GM21737 (cell line): ENCODE measurements around the gene TOMM6.
"Not testable (repeated sequence)": the region's sequence is repeated elsewhere in the genome, so short reads cannot be mapped to it uniquely, and the experiment has no call there.

Experiments used
- ATAC-seq: cut with Tn5 transposase; IDR thresholded peaks from one replicate; pipeline ENCODE4 v1.9.1; 2021; ENCODE audit warnings: mild to moderate bottlenecking, moderate library complexity; ENCODE audit not compliant: unreplicated experiment

The TOMM6 gene

GRCh38 chr6:41759905-41760579, 27.5 kb upstream of the TOMM6 start:
- no peak for ATAC-seq

DNA sequence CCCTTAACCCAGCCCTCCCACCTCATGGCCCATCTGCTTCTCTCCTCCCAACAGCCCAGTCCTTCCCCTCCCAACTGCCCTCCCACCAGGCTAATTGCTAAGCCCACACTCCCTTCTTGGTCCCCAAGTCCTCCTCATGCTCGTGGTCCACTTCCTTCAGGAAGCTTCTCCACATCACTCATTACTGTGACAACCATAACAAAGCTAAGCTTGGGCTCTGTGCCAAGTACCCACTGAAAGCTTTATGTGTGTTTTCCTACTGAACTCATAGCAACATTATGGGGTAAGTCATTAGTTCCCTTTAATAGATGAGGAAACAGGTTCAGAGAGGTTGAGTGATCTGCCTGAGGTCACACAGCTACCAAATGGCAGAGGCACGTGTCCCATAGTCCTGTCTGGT, 24.0 kb upstream of the TOMM6 start:
- no peak for ATAC-seq

GRCh38 chr6:41766043-41766664, 21.3 kb upstream of the TOMM6 start:
- ATAC-seq = not testable (repeated sequence)

- ATAC-seq = no peak
These were observed 20.2 kb upstream of the TOMM6 start for GRCh38 chr6:41767112-41767833.

DNA sequence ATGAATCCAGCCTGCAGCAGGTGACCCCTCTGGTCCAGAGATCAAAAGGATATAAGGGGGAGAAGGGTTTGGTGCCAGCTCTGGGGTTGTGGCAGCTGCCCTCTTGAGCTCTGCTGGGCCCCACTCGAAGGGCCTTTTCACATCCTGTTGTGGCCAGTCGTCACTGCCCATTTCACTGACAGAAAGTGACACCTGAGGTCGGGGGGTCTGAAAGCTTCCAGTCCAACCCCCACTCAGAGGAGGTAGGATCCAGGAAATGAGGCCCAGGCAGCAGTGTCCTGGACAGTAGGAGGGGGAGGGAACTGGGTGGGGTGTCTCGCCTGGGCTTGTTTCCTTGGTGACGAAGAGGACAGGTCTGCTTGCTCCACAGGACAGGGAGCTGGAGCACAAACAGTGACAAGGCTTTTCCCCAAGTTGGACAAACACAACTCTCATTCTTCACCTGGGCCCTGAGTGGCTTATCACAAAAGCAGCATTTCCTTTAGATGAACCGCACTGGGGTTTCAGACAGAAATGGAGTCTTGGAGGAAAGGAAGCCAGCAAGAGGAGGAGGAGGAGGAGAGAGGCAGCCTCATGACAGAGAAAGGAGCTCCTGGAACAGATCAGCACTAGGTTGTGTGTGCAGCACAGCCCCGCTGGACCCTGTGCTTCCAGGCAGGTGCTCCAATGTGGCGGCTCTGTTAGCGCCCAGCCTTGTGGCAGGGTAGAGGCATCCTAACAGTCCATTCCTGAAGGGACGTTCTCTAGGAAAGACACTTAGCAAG, 18.8 kb upstream of the TOMM6 start:
- no peak for ATAC-seq

DNA sequence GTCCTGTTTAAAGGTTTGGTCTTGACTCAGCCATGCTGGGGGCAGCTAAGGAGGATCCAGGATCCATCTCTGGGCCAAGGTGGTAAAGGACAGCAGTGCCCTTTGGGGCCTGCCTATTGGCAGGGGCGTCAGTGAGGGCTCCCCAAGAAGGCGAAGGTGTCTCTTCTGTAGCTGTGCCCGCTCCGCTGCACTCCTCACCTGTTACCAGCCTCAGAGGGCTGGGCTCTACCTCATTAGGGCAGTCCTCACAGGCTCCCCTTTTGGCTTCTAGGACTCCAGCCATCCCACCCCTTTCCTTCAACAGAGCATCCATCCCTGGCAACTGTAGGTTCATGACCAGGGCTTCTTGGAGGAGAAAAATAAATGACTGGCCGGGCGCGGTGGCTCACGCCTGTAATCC, 18.1 kb upstream of the TOMM6 start:
- ATAC-seq = no peak

DNA sequence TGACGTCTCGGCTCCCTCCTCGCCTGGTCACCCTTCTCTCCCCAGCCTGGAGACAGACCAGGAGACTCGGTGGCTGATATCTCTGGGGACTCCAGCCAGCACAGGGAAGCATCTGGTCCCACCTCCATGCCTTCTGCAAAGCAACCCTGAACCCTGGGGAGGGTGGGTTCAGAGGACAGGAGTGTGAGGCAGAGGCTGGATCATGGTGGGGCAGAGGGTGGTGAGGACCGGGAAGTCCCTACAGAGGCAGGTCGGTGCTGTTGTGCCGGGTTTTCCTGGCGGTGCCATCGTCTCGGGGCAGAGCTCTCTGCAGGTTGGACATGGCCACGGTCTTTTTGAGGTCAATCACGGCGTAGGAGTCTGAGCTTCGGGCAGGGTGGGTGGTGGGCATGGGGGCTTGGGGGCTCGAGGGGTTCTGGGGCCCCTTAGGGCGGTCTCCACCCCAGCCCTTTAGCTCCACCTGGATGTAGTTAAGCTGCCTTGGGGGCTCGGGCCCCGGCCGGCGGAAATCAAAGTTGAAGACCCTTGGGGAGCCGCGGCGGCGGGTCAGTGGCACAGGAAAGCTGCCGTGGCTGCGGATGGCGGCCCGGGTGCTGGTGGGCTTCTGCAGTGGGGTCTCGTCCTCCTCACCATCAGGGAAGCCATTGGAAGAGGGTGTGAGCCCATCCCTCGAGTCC, 17.0 kb upstream of the TOMM6 start:
- ATAC-seq = no peak

DNA sequence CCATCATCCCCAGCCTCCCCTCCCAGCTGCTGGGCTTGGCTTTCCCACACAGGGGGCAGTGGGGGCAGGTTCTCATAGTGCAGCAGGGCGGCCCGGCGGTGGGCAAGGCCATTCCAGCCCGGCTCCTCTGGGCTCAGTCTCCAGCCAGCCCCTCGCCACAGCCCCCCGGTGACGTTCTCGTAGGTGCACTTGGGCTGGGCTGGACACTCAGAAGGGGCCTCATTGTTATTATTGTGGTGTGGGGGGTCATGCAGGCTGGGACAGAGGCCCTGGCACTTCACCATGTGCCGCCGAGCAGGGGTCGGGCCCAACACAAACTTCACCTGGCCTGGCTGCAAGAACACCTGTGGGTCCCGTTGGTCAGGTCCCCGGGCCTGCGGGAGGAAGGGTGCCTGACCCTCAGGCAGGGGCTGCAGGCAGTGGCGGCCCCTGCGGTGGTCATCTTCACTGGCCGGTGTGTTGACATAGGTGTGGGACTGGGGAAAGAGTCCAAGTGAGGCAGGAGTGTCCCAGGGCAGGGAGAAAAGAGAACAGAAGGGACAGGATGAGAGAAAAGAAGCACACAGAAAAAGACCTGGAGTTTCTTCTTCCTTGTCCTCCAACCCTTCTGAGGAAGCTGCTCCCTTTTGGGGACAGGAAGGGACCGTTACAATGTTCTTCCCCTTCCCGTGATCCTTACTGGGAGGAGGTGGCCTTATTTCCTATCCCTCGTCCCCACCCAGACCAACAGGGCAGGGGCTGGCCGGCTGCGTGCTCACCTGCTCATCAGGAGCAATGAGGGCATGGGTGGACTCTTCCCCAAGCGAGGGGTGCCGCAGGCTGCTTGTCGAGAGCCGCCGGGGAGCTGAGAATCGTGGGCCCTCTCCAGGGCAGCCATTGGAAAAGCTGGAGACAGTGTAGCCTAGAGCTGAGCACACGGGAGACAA, 16.2 kb upstream of the TOMM6 start:
- ATAC-seq = no peak

DNA sequence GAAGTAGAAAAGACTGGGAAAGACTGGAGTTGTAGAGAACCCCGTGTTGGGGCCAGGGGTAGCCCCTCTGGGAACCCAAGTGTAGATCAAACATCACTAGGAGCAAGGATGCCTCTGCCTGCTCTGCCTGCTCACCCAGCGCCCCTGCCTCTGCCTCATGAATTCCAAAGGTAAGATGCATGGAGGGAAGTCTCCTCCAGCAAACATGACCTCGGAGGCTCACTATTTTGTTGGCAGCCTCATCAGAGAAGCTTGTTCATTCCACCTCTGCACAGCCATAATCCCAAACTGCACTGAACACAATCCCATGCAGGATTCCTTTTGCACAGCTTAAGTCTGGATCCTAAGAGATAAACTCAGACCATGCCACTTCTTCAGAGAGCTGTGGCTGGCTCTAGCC, 12.7 kb upstream of the TOMM6 start:
- no peak for ATAC-seq

DNA sequence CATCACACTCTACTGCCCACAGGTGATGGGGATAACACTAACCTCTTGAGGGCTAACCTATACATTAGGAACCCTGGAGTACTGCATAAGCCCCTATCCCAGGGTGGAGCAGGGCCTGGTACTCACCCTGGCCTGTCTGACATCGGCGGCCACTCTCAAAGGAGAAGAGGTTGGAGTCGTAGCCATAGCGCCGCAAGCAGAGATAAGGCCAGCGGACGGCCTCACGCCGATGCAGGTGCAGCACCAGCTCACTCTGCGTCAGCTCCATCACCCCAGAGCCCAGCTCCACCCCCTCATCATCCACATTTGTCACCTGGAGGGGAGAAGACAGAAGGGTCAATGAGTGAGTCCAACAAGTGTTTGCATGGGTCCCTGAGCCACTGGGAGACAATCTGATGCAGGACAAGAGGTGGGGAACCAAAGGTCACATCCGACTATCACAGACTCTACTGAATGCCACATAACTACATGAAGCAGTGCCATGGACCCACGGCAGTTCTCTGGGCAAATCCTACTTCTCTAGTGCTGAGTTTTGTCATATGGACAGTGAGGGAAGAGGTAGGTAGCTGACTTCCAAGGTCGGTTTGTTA, 12.1 kb upstream of the TOMM6 start:
- ATAC-seq = no peak

DNA sequence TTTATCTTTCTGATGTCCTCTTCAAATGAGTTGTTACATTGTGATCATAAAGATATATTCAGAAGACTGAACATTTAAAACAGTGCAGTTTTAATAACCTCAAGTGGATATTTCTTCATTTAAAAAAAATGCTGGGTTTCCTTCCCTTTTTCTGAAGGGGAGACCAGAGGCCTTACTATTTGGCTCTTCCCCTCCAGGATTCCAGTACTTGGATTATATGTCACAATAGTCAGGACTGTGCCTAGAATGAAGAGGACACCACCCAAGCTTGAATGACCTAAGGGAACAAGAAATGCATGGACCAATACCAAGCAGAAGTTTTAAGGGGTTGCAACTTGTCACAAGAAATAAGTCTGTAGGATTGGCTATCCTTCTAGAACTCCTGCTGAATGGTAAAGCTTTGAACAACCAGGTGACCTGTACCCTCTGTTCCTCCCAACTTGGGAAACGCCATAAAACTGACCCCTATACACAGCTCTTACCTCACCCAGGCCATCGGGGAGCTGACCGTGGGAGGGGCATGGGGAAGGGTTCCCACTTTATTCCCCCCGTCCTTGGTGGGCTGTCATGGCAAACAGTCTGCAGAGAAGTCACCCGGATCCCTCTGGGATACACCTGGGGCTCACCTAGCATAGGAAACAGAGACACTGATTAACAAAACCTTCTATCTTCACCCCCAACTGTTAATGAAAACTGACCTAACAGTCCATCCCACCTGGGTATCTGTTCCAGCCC, 9.8 kb upstream of the TOMM6 start:
- ATAC-seq = no peak

GRCh38 chr6:41778895-41779294, 8.6 kb upstream of the TOMM6 start:
- no peak for ATAC-seq

- ATAC-seq = peak; percentile 9
These were observed 8.2 kb upstream of the TOMM6 start for GRCh38 chr6:41779336-41779735.

DNA sequence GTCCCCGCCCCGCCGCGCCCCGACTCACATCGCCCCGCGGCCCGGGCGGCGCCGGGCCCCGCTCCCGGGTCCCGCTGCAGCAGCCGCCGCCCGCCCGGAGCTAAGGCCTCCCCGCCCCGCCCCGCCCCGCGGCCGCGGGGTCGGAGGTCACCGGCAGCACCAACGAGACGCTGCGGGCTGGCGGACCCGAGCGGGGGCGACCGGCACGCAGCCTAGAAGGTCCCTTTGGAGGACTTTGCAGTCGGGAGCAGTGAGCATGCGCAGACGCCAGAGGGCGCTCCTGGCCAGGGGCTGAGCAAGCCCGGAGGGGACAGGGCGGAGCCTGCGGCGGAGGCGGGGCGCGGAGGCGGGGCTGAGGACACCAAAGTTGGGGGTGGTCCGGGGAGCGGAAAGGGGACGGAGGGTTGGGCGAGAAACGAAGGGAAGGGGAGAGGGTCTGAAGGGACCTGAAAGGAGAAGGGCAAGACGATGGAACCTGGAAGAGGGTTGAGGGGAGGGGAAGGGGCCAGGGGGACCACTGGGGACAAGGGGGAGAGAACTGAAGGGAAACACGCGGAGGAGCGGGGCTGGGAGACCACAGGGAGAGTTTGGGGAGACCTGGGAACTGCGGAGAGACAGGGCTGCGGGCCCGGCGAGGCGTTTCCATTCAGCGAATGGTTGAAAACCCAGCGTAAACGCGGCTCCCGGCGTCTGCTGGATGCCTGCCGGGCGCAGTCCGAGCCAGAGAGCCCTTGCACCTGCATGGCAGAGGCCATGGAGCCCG, 7.5 kb upstream of the TOMM6 start, which contains the start of gene FRS3:
Gene FRS3, minus strand, starts transcription at position 113 of the 763 bp plus-strand sequence. CDS start 2,913 bp downstream, outside the sequence.
- peak; percentile 91 for ATAC-seq

DNA sequence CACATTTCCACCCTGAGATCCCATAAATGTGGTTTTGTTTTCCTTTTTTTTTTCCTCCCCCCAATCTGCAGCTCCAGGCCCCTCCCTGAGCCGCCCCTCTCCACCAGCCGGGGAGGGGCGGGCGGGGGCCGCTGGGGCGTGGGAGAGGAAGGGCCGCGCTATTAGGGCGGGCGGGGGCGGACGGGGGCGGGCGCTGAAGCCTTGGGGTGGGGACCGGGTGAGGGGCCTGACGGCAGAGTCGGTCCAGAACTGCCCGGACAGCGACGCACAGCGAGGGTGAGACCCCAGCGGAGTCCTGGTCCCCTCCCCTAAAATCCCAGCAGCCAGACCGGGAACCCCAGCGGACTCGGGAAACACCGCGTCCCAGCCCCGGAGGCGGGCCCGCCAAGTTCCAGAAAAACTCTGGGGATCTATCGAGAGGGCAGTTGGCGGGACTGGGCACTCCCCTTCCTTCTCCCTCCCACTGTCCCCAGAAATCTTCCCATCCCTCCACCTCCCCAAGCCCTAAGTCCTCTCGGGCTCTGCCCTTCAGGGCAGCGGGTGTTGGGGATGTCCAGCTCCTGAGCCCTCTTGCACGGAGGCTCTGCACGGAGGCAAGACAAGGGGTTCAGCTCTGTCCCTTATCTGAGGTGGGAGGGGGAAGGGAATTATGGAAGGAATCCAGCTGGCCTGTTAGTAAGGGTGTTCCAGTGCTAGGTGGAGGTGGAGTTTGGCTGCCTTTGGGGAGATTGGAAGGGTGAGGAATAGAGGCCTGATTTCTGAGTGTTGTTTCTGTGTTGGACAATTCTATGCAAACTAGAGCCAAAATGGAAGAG, 6.7 kb upstream of the TOMM6 start, which contains the start of gene PRICKLE4:
Gene PRICKLE4, plus strand, starts transcription at position 232 of the 815 bp plus-strand sequence. CDS start 2,692 bp downstream, outside the sequence.
- no peak for ATAC-seq

- no peak for ATAC-seq
These were observed 6.1 kb upstream of the TOMM6 start for GRCh38 chr6:41781366-41781730.
